HG03565 (cell line): ENCODE data around the gene LRP1B.
"Not testable (repeated sequence)": the region's sequence is repeated elsewhere in the genome, so short reads cannot be mapped to it uniquely, and the experiment has no call there.

ENCODE experiments used
- ATAC-seq: cut with Tn5 transposase; IDR thresholded peaks from one replicate; pipeline ENCODE4 v1.9.1; 2021; ENCODE audit warnings: mild to moderate bottlenecking, moderate library complexity; ENCODE audit not compliant: unreplicated experiment

The LRP1B gene

GRCh38 chr2:142104134-142104758 lies 26.6 kb downstream of the LRP1B start:
- no peak for ATAC-seq

DNA sequence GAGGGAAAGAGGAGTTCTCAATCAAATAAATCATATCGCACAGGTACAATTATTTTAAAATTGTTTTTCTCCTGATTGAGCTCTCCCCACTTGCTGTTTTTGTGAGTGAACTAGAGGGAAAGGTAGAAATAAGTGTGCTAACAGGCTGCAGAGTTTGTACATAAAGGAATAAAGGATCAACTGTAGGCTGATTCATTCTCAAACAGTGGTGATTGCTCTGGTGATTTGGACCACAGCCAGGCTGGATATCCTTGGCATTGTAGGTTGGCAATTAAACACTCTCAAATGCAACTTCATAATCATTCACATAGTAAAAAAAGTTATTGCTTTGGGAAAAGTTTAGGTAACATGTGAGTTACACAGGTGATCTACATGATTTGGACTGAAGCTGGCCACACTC lies 29.8 kb downstream of the LRP1B start:
- no peak for ATAC-seq

DNA sequence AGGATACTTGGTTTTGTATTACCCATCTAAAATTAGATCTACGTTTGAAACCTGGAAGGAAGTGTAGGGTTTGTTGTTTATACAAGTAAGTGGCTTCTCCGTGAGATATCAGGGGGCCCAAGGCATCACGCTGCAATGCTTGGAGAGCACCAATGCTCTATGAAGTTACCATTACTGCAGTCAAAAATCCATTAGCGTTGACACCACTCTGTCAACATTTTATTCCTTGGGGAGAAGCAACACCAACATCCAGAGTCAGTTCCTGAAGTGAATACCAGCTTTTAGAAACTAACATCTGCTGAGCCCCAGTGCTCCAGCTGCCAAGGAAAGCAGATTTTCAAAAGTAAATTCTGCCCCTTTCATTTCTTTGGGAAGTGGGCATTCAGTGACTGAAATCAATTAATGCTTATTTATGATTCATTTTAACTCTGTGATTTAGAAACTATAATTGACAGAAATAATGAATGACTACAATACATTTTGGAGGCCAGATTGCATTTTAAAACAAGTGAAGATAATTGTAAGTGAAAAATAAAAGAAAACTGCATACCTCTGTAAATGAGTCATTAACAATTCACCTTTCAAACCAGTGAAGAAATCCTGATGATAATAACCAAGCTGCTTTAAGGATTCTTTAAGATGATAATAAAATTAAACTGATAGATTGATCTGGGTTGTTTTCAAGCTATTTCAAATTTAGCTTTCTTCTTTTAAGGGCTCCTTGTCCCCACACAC lies 30.5 kb downstream of the LRP1B start:
- no peak for ATAC-seq

DNA sequence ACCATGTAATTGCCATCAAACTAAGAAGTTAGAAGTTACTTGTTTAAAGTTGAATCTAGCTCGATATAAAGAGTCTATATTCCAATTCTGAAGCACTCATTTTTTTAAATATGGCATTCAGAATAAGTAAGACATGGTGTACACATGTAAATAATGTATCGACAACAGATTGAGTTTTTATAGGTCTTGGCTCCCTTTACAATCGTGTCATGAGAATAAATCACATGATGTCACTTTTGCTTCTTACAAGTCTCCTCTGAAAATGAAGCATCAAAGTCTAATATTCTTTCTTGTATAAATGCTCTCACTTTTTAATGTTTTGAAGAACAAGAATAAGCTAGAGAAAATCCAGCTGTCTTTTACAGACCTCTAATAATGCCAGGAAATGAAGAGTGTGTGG lies 33.1 kb downstream of the LRP1B start:
- no peak for ATAC-seq

DNA sequence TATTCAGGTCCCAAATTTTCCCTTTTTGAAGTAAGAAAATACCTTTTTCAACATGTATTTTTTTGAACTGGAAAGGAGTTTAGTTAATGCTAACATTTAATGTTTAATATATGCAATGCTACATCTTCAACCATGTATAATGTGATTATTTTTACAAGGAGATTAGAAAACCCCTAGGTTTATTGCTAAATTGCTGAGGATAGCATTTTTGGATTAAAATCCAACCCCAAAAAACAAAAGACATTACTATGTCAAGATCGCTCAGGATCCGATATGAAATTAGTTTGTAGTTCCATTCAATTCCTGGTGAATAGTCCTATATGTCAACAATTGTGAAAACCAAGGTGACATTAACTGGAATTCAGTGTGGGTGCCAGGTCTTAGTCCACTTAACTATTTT lies 35.2 kb downstream of the LRP1B start:
- no peak for ATAC-seq

- ATAC-seq = no peak
These were observed 36.6 kb downstream of the LRP1B start for GRCh38 chr2:142094233-142094632.

- no peak for ATAC-seq
These were observed 42.7 kb downstream of the LRP1B start for GRCh38 chr2:142088058-142088568.

DNA sequence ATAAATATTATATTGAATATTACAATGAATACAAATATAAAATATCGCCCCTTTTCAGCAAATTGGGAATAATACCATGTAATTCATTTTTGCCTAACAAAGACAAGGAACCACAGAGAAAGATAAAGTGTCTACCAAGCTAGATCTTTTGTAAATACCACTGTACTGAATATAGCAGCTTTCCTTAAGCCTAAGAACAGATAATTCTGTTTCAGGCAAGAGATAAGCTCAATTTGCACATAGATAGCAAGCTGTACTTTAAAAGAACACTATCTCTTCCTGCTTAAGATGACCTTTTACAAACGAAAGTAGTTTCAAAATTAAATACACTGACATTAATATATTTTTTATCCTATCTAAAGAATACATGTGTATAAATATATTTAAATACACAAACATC lies 43.2 kb downstream of the LRP1B start:
- not testable (repeated sequence) for ATAC-seq

DNA sequence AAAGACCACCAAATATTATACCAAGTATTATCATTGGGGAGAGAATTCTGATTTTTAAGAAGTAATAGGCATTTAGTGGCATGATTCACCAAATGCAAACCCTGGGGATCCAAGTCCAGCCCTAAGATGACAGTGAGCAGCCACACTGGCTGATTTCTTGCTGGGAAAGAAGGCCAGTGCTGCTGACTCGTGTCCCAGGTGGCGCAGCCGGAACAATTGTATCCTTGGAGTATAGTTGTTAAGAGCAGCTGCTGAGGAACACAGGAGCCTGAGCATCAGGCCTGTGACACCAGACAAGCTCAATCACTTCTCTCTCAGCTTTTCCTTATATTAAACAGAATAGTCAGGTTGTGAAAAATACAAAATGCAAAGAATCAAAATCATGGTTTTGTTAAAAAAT lies 48.4 kb downstream of the LRP1B start:
- no peak for ATAC-seq

DNA sequence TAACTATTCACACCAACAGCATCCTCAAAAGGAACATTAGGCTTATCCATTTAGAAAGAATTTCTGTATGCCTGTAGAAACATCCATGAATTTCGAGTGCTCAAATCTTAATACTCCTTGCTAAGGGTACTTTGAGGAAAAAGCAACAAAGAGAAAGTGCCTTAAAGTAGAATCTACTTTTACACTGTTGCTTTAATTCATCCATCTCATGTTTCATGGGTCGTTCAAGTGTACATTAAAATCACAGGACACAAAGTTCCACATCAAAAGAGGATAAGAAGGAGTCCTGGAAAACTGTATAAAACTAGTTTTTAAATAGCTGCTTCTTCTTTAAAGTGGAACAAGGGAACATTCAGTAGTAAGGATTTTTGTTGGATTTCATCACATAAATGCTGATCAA lies 54.5 kb downstream of the LRP1B start:
- ATAC-seq = no peak

- ATAC-seq = no peak
These were observed 55.0 kb downstream of the LRP1B start for GRCh38 chr2:142075826-142076225.

DNA sequence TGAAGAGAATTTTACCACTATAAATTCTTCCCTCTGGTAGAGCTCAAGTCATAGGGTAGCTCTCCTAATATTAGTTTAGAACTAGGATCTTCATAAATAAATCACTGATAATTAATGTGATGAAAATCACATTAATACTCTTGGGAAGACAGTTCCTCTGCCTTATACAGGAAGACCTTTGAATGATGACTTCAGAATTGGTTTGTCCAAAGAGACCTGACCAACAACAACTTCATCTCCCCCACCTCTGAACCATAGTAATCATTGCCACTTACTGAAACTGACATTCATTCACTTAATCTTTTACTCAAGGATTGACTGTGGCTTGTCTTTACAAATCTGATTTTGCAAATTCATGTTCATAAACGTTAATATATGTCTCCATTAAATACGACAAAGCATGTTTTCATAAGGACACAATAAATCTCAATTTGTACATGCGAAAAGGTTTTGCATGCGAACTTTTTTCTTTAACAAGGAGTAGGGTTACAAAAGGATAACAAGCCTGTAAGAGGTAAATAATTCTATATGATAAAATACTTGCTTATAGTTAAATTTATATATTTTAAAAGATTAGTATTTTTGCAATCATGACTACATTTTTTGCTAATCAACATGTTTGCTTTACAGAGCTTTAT lies 61.4 kb downstream of the LRP1B start:
- ATAC-seq = no peak

DNA sequence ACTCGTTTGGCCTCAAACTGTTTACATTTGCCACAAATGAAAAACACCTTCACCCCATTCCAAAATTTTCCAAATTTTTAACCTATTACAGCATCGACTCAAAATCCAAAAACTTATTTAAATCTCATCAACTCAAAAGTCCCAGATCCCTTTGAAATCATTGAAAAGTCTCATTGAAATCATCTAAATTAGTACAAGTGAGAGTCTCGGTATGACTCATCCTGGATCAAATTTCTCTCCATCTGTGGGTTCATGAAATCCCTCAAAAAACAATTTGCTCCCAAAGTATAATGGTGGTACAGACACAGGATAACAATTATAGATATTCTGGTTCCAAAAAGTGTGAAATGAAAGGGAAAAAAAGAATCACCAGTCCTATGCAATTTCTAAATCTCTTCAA lies 65.1 kb downstream of the LRP1B start:
- no peak for ATAC-seq

GRCh38 chr2:142065156-142065555 lies 65.7 kb downstream of the LRP1B start:
- ATAC-seq = no peak

DNA sequence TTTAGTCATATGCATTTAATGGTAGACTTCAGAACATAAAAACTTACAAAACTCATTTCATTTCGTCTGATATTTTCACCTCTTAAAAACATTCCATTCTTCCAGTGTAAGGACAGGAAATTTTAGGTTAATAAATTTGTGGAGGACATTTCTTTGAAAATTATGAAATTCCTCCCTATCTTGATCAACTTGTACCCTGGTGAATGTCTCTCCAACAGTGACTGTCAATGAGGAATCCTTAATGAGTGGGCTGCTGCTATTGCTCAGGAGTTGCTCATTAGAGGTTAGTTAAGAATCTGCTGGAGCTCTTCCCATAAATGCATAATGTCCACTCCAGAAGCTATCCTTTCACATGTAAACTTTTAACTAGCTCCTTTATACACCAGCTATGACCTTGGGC lies 69.1 kb downstream of the LRP1B start:
- no peak for ATAC-seq

DNA sequence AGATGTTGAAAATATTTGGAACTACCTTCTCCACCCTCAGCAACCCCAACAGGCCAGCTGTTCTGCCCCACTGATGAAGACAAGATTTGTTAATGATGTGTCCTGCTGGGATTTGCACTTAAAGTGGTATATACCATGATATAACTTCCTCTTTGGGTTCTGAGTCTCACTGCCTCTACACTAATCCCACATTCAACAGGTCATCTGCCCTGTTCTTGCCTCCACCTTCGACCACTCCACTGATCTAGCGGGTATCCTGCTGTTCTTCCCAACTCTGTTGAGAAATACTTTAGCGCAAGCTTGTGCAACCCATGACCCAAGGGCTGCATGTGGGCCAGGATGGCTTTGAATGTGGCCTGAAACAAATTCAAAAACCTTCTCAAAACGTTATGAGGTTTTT lies 72.7 kb downstream of the LRP1B start:
- ATAC-seq = no peak

- ATAC-seq = no peak
These were observed 74.0 kb downstream of the LRP1B start for GRCh38 chr2:142056784-142057183.

GRCh38 chr2:142052220-142052863 lies 78.5 kb downstream of the LRP1B start:
- no peak for ATAC-seq

DNA sequence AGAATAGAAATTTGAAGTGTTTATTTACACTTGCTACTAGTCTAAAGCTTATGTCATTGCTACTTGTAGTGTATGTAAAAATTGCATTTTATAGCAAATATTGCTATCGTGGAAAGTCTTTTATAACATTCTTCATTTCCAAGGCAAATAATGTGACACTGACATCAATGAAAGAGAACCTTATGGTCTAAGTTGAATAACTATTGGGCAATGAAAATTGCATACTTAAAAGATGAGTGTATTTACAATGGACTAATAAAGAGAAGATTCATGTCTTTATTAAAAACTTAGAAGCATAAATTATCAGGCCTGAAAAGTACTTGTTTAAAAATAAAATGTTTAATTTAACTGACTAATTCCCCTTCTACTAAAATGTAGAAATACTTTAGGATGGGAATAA lies 82.2 kb downstream of the LRP1B start:
- no peak for ATAC-seq

DNA sequence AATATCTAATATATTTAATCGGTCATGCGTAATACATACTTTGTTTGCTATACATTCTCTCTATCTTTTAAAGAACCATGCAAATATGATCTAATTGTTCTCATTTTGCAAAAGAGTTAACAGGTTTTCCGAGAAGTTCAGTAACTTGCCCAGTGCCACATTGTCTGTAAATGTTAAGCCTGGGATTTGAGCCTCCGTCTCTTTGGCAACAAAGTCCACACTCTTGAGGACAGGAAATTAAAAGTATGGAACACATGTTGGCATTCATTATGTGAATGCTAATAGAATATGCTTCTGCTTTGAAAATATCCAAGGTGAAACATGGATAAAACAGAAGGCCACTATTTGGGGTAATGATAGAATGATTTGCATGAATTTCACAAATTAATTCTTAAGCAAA lies 85.2 kb downstream of the LRP1B start:
- ATAC-seq = no peak

DNA sequence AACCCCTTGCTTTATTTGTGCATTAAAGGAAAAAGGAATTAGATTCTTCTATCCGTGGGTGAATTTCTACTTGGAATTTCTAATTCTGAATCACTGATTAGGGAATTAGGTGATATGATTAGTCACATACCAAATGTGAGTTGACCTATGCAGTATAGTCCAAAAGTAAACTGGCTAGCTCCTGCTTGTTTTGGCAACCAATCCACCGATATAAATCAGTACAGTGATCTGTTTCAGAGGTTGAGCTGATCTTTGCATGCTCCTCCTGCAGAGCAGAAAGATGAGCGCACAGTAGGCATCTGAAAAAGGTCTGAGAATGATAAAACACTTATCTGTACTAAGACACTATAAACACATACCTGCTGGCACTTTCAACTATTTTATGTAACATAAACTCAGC lies 86.6 kb downstream of the LRP1B start:
- ATAC-seq = no peak
